NB4 (cell line): ENCODE results near the gene RSU1.

ENCODE experiments used
- DNase-seq: peaks from one replicate; pipeline ENCODE4 v3.0.0; 2010; ENCODE audit warnings: low read depth
- H3K4me3 ChIP-seq: one replicate; pipeline ENCODE4 v1.5.1; 2011; ENCODE audit warnings: mild to moderate bottlenecking, low read depth, low read length, moderate library complexity
- CTCF ChIP-seq: IDR thresholded peaks from one replicate; pipeline ENCODE4 v1.5.1; 2012; ENCODE audit warnings: low read depth, low read length
- MAX ChIP-seq: IDR thresholded peaks from 2 replicates; pipeline ENCODE4 v1.6.1; 2011; ENCODE audit warnings: low read depth, low read length
- MYC ChIP-seq: IDR thresholded peaks from 2 replicates; pipeline ENCODE4 v1.6.1; 2011; ENCODE audit warnings: low read depth, low read length
- POLR2A ChIP-seq: IDR thresholded peaks from 2 replicates; pipeline ENCODE4 v1.6.1; 2011; ENCODE audit warnings: mild to moderate bottlenecking; ENCODE audit not compliant: insufficient read length; ENCODE audit errors: extremely low read depth

The RSU1 gene

GRCh38 chr10:16777473-16778370, 39.5 kb downstream of the RSU1 start:
- no peak overlapping the region for H3K4me3 ChIP-seq
- DNase-seq = peak; percentile 52
- TF ChIP-seq CTCF (peak; percentile 12), POLR2A (no peak)

- no peak for DNase-seq
- no peak for TF ChIP-seq MAX
- no peak for TF ChIP-seq CTCF
- TF ChIP-seq POLR2A = no peak
- TF ChIP-seq MYC = no peak
- H3K4me3 ChIP-seq = no peak overlapping the region
Measured at GRCh38 chr10:16776896-16777295, 40.3 kb downstream of the RSU1 start.

- H3K4me3 ChIP-seq = no peak overlapping the region
- no peak for DNase-seq
- no peak for TF ChIP-seq CTCF
- TF ChIP-seq POLR2A = no peak
- TF ChIP-seq MYC = no peak
- no peak for TF ChIP-seq MAX
Measured at GRCh38 chr10:16773334-16773733, 43.9 kb downstream of the RSU1 start.

- DNase-seq = no peak
- no peak overlapping the region for H3K4me3 ChIP-seq
- TF ChIP-seq CTCF (no peak), POLR2A (no peak), MAX (no peak), MYC (no peak)
Measured at GRCh38 chr10:16770670-16771069, 46.6 kb downstream of the RSU1 start.

GRCh38 chr10:16770141-16770540, 47.1 kb downstream of the RSU1 start:
- DNase-seq = no peak
- H3K4me3 ChIP-seq = no peak overlapping the region
- no peak for TF ChIP-seq CTCF
- TF ChIP-seq MYC = no peak
- no peak for TF ChIP-seq POLR2A

GRCh38 chr10:16769331-16769730, 47.9 kb downstream of the RSU1 start:
- TF ChIP-seq MYC (no peak), POLR2A (no peak), CTCF (no peak), MAX (no peak)
- no peak overlapping the region for H3K4me3 ChIP-seq
- no peak for DNase-seq
